Measurements from ENCODE around the gene PDSS1.

PDSS1 gene

GRCh38 chr10:26700884-26701630 lies 3.6 kb downstream of the PDSS1 start:
- no peak for DNase-seq

DNA sequence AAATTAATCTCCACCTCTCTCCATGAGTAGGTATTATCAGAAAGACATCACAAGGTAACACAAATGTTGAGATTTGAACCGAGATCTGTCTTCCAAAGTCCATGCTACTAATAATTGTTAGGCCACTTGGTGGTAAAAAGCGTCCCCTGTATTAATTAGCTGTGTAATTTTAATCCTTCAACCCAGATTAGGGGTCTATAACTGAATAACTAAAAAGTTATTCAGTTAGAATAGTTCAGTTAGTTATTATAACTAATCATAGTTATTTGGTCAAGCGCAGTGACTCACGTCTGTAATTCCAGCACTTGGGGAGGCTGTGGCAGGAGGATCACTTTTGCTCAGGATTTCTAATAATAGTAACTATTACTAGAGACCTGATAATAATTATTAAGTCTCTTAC lies 5.6 kb downstream of the PDSS1 start:
- no peak for DNase-seq

DNA sequence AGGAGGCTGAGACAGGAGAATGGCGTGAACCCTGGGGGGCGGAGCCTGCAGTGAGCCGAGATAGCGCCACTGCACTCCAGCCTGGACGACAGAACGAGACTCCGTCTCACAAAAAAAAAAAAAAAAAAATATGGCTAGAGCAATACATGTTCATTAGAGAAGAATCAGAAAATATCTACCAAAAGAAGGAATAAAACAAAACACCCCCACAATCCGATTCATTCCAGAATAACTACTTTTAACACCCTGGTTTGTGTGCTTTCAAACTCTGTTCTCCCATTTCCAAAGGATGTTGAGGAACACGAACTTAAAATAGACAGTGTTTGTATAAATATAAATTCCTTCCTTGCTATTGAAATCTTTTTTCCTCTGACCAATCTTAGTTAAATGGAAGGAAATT lies 6.5 kb downstream of the PDSS1 start:
- no peak for DNase-seq

DNA sequence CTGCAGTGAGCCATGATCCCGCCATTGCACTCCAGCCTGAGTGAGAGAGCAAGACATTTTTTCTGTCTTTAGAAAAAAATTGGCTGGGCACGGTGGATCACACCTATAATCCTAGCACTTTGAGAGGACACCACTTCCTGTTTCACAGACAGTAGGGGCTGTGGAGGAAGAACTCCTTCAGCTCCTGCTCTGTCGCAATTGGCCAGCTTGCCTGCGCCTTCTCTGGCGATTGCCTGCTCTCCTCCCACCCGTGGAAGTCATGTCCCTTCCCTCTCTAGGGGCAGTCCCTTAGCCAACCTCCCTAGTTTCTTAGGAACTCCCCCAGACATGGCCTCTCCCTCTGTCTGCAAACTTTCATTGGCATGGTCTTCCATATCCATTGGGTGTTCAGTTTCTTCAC lies 8.7 kb downstream of the PDSS1 start:
- no peak for DNase-seq

GRCh38 chr10:26706936-26707335 lies 9.4 kb downstream of the PDSS1 start:
- DNase-seq: no peak

DNA sequence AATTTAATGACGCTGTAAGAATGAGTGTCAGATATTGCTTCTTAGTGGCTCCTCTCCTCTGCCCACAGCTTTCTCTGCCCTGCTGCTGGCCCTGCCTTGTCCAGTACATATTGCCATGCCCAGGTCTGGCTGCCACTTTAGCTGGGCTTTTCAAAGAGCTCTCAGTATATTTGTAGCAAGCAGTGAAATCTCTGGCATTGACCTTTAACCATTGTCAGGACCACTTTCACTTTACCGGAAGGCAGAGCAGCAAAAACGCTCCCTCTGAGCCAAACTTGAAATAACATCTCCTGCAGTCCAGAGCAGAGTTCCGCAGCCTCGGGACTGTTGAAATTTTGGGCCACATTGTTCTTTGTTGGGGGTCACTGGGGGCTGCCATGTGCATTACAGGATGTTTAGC lies 13.8 kb downstream of the PDSS1 start:
- no peak for DNase-seq

DNA sequence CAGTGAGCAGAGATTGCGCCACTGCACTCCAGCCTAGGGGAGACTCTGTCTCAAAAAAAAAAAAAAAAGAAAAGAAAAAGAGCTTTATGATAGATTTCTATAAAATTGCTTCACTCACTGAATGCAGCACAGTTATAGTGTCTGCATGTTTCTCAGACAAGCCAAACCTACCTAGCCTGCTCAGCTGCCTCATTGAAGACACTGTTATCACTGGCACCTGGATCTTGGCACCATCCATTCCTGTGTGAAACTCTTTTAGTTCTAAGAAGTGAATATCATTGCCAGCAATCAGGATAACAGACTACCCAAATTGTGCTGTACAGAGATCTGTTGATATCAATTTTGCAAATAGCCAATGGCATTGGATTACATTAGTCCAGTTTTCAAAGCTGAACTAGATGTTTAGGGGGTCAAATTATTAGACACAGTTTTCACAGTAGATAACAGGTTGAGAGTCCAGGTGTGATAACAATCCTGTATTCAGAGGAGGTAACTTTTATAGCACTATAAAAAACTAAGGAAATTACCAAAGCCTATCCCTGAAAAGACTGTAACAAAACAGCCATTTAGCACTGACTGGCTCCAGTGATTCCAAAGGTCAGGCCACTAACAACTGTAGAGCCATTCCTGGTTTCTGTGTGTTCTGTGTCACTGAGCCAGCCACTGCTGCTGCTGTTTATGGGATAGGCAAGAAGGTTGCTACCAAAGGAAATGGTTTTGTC lies 17.1 kb downstream of the PDSS1 start:
- DNase-seq: no peak

DNA sequence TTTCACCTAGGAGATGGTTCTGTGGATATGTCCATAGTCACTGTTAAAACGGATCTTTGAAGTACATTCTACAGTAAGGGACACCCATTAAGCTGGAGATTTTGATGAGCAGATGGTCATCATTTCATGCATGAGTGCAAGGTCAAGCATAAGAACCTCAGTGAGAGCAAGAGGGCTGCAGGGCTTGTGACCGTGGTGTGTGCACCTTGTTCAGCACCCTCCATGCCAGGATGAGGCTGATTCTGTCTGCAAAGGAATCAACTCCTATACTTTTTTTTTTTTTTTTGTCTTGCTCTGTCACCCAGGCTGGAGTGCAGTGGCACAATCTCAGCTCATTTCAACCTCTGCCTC lies 17.6 kb downstream of the PDSS1 start:
- DNase-seq: no peak

DNA sequence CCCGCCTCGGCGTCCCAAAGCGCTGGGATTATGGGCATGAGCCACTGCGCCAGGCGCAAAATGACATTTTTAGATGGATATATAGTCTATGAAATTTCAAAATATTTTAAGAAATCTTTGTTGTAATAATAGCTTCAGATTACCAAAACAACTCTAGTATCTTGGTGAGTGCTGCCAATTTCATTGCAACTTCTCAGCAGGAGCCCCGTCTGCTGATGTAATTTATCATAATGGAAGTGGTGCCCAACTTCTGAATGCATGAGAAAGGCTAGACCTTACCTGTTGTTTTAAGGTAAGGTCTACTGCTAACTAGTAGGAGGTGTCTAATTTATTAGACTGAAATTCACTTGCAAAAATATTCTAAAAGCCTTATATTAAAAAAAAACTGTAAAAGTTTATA lies 20.0 kb downstream of the PDSS1 start:
- DNase-seq: no peak

DNA sequence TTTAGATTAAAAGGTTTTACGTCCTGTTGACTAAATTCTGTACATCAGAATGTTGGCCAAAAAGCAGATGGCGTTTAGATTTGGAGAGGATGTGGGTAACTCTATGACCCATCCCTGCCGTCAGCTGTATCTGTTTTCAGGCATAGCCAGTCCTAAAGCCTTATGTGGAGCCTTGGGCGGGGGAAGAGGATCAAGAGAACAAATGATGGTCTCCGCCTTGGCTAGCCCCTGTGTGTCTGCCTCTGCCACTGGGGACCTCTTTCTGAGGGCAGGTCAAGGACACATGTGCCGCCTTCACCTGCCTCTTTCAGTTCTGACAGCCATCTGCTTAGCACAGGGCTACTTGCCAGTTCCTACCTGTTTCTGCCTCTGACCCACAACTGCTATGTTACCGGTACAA lies 24.1 kb downstream of the PDSS1 start:
- DNase-seq: no peak

DNA sequence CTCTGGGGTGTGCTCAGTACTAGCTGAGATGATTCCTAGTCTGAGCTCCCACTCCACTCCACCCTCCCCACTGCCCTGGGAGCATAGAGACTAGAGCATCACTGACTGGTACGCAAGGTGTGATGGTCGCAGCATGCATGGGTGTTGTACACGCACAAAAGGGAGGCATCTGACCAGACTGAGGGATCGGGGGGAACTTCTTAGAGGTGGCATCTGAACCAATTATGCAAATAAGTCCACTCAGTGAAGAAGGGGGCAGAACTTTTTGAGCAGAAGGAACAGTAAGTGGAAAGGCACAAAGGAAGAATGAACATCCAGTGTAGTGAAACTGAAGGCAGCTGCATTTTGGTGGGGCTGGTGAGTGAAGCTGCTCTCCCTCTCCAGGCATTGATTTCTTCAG lies 25.5 kb downstream of the PDSS1 start:
- no peak for DNase-seq

DNA sequence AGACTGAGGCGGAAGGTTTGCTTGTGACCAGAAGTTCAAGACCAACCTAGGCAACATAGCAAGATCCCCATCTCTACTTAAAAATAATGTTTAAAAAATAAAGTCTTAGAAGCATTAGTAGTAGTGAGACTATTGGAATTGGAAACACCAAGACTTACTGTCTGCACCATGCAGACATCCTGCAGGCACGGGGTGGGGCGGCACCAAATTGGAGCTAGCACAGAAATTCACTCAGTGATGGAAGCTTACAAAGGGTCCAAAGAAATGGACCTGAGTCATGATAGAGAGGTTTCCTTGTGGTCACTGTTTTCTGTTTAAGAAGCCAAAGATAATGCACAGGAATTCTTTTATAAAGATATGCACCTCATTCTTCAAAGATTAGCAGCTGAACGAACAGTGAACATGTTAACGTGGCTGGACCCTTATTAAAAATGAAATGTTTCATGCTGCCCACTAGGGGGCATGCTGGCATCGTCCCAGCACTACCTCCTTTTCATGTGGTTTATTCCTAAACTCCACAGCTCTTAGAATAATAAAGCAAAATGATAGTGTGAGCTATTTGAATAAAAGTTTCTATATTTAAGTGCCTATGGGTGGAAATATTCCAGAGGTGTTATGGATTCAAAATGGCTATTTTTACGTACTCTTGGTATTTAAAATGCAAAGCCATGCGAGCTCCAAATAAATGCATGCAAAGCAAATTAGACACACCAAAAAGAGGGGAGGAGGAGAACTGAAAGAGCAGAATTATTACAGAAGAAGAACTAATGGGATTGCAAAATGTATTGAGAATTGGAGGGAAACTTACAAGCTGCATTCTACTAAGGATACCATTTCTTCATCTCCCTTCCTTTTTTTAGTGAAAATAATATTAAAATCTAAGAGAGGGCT lies 28.6 kb downstream of the PDSS1 start:
- peak; percentile 26 for DNase-seq

GRCh38 chr10:26727005-26727404 lies 29.5 kb downstream of the PDSS1 start:
- no peak for DNase-seq

DNA sequence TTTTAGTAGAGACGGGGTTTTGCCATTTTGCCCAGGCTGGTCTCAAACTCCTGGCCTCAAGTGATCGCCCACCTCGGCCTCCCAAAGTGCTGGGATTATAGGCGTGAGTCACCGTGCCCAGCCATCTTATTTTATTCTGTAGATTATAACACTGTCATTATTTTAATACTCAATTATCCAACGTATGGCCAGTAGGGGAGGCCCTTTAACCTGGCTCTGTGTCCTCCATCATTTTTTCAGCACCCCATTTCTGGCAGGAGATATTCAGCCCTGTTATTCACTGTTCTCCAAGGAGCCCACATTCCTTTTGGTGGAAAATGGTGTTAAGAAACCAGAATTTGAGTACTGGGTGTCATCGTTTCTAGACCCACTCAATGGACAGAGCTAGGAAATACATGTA lies 31.5 kb downstream of the PDSS1 start:
- no peak for DNase-seq

DNA sequence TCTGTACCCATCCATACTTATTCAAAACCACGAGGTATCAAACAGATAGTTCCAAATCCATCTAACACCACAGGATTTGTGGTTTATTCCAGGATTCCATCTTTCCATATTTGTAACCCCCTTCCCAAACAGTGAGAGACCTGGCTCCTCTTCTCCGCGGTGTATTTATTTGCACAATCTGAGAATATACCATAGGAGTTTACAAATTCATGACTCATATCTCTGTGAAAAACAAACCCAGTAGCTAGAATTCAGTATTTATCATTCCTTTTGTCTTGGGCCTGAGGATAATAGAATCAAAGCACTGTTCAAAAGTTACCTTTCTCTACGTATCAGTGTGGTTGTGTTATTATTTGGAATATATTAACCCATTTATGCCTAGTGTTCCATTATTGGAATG lies 31.9 kb downstream of the PDSS1 start:
- no peak for DNase-seq

DNA sequence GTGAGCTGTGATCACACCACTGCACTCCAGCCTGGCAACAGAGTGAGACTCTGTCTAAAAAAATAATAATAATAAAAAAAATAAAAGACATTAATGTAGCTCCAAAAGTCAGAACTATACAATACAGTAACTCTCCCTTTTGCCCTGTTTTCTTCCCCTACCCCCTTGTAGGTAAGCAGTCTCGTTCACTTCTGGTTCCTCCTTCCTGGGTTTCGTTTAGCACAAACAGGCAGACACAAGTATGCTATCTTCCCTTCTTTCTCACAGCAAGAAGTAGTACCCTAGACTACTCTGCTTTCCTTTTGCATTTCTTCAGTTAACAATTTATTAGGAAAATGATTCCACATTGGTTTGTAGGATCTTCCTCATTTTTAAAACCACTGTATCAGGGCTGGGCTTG lies 33.1 kb downstream of the PDSS1 start:
- no peak for DNase-seq

- DNase-seq: no peak
Measured at GRCh38 chr10:26733750-26734568, 36.5 kb downstream of the PDSS1 start.

- no peak for DNase-seq
Measured at GRCh38 chr10:26735435-26735834, 37.9 kb downstream of the PDSS1 start.

GRCh38 chr10:26737730-26738129 lies 40.2 kb downstream of the PDSS1 start:
- no peak for DNase-seq

GRCh38 chr10:26738301-26738911 lies 40.9 kb downstream of the PDSS1 start:
- DNase-seq: no peak

DNA sequence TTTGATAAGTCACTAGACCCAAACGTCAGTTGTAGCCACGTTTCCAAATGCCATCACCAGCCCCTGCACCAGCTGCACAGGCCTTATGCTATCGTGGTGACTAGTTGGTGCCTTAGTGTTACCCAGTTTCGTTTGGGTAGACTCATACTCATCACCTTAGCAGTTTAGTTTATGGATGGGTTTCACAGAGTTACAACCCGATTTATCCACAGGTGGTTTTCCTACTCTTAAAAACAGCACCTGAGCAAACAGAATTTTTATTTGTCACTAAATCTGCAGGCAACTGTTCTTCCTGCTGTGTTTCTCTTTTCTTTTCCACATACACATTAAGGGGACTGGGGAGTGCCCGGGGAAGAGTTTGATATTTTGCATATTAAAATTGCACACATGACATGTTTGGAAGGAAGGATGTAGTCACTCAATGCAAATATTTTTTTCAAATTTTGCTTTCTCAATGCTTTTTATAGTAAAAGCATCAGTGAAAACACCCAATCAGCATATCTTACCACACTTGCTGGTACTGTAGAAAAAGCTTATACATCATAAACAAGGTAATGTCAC lies 41.6 kb downstream of the PDSS1 start:
- DNase-seq: no peak

- DNase-seq: no peak
Measured at GRCh38 chr10:26741368-26741767, 43.9 kb downstream of the PDSS1 start.

All from activated CD4-positive, alpha-beta T cell treated with anti-CD3 and anti-CD28 coated beads for 1 hour (primary cell).